RKO (cell line): Measurements from ENCODE around the gene DHRSX.
"Not testable (repeated sequence)": the region's sequence is repeated elsewhere in the genome, so short reads cannot be mapped to it uniquely, and the experiment has no call there.

Experiments used
- DNase-seq: peaks from one replicate; pipeline ENCODE4 v3.0.0-alpha.2; 2016; ENCODE audit warnings: low spot score

The DHRSX gene

GRCh38 chrX:2474280-2474962 is 26.4 kb downstream of the DHRSX start:
- DNase-seq: no peak

GRCh38 chrX:2473064-2473463 is 27.7 kb downstream of the DHRSX start:
- DNase-seq: not testable (repeated sequence)

GRCh38 chrX:2471641-2472040 is 29.1 kb downstream of the DHRSX start:
- DNase-seq: no peak

- DNase-seq: not testable (repeated sequence)
These were observed 29.6 kb downstream of the DHRSX start for GRCh38 chrX:2471126-2471525.

- DNase-seq: not testable (repeated sequence)
These were observed 30.9 kb downstream of the DHRSX start for GRCh38 chrX:2469852-2470251.

- no peak for DNase-seq
These were observed 31.5 kb downstream of the DHRSX start for GRCh38 chrX:2469196-2469685.

- no peak for DNase-seq
These were observed 32.2 kb downstream of the DHRSX start for GRCh38 chrX:2468261-2469195.

GRCh38 chrX:2466876-2467656 is 33.7 kb downstream of the DHRSX start:
- DNase-seq: no peak

GRCh38 chrX:2464677-2465166 is 36.1 kb downstream of the DHRSX start:
- peak; percentile 30 for DNase-seq

- DNase-seq: peak; percentile 69
These were observed 36.7 kb downstream of the DHRSX start for GRCh38 chrX:2463973-2464676.

- DNase-seq: not testable (repeated sequence)
These were observed 37.3 kb downstream of the DHRSX start for GRCh38 chrX:2463481-2463880.

GRCh38 chrX:2462780-2463179 is 38.0 kb downstream of the DHRSX start:
- no peak for DNase-seq

- DNase-seq: no peak
These were observed 38.7 kb downstream of the DHRSX start for GRCh38 chrX:2462074-2462473.

- no peak for DNase-seq
These were observed 39.1 kb downstream of the DHRSX start for GRCh38 chrX:2461711-2462016.

GRCh38 chrX:2460821-2461710 is 39.7 kb downstream of the DHRSX start:
- DNase-seq: not testable (repeated sequence)

GRCh38 chrX:2460048-2460447 is 40.7 kb downstream of the DHRSX start:
- not testable (repeated sequence) for DNase-seq

- no peak for DNase-seq
These were observed 42.5 kb downstream of the DHRSX start for GRCh38 chrX:2458309-2458708.

GRCh38 chrX:2457289-2458133 is 43.3 kb downstream of the DHRSX start:
- DNase-seq: no peak

- not testable (repeated sequence) for DNase-seq
These were observed 44.7 kb downstream of the DHRSX start for GRCh38 chrX:2456091-2456490.

- DNase-seq: not testable (repeated sequence)
These were observed 46.2 kb downstream of the DHRSX start for GRCh38 chrX:2454620-2455019.
